Measurements from ENCODE around the gene FA2H.
"Not testable (repeated sequence)": the region's sequence is repeated elsewhere in the genome, so short reads cannot be mapped to it uniquely, and the experiment has no call there.

FA2H gene

DNA sequence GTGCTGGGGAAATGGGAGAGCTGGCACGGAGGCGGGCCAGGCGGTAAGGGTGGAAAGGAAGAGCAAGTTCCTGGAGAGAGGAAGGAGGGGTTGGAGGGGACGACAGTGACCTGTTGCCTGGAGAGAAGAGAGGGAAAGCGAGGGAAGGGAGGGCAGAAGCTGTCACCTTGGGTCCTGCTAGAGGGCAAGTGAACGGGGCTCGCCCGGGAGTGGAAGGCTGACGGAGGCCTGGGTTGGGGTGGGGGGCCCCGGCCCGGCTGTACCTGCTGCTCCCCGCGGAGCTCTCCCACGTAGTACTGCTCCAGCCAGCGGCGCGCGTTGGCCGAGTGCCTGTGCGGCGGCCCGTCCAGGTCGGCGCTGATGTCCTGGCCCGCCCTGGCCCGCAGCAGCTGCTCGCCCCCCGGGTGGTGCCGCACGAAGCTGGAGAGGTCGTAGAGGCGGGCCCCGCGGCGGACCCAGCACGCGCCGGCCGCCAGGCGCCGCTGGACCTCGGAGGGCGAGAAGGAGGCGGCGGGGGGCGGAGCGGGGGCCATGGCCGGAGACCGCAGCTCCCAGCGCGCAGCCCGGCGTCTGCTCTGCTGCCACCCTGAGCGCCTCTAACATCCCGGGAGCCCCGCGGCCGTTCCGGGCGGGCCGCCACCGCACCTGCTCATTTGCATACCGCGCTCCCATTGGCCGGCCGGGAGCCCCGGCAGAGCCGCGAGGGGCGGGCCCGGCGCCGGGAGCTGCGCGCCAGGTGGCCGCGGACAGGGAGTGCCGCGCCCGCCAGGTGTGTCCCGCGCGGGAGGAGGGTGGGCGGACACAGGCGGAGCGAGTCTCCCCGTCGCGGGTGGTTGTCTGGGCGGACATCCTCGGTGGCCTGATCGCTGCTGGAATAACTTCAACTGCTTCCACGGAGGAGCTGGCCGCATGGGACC lies at the start of gene FA2H:
TSS of gene FA2H (minus strand) at position 598 of the 917 bp plus-strand sequence. CDS start at position 533, 65 bp downstream.
- peak; percentile 76 for DNase-seq

DNA sequence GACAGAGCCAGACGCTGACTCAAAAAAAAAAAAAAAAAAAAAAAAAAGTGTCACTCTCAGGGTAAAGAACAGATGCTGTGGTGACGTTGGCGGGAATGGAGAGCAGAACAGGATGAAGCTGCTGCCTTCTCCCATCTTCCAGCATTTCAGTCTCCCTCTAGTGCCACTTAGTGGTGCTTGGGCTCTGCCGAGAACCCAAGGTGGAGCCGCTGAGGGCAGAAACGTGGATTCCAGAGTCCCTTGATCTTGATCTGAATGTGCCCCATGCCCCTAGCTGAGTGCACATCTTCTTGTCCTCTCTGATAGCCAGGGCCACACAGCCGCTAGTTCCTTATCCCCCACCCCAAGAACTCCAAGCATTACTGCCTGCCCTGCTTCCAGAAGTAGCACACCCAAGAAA lies 43.2 kb upstream of the FA2H start:
- no peak for DNase-seq

- peak; percentile 64 for DNase-seq
These were observed 38.6 kb upstream of the FA2H start for GRCh38 chr16:74813109-74813641.

- no peak for DNase-seq
These were observed 37.3 kb upstream of the FA2H start for GRCh38 chr16:74811911-74812310.

DNA sequence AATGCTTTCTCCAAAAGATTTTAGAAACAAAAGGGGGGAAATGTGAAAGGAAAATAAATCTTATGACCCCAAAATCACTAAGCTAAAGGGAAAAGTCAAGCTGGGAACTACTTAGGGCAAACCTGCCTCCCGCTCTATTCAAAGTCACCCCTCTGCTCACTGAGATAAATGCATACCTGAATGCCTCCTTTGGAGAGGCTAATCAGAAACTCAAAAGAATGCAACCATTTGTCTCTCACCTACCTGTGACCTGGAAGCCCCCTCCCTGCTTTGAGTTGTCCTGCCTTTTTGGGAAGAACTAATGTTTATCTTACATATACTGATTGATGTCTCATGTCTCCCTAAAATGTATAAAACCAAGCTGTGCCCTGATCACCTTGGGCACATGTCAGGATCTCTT lies 36.6 kb upstream of the FA2H start:
- not testable (repeated sequence) for DNase-seq

- no peak for DNase-seq
These were observed 32.5 kb upstream of the FA2H start for GRCh38 chr16:74807052-74807646.

- no peak for DNase-seq
These were observed 25.7 kb upstream of the FA2H start for GRCh38 chr16:74800216-74800871.

DNA sequence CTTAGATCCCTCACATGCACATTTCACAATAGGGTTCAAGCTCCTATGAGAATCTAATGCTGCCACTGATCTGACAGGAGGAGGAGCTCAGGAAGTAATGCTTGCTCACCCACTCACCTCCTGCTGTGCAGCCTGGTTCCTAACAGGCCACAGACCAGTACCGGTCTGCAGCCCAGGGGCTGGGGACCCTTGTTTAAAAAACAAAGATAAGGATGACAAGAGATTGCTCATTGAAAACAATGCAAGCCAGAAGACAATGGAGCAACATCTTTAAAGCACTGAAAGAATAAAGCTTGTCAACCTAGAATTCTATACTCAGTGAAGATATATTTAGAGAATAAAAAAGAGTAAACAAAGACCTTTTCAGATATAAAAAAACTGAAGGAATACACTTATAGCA lies 22.8 kb upstream of the FA2H start:
- no peak for DNase-seq

DNA sequence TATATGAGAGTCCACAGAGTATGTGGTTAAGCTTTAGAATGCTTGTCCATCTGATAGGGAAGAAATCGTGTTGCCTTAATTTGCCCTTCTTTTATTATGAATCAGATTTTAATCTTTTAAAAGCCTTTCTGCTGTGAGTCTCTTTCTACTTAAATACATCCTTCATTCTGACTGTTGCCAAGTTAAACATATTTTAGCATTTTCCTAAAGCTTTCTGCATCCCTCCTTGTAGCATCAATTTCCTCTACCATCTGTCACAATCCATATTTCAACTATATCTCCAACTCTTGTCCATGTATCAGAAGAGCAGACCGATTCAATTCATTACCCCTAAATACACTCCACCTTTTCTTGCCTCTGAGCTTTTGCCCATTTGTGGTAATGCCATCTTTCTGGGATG lies 20.5 kb upstream of the FA2H start:
- no peak for DNase-seq

DNA sequence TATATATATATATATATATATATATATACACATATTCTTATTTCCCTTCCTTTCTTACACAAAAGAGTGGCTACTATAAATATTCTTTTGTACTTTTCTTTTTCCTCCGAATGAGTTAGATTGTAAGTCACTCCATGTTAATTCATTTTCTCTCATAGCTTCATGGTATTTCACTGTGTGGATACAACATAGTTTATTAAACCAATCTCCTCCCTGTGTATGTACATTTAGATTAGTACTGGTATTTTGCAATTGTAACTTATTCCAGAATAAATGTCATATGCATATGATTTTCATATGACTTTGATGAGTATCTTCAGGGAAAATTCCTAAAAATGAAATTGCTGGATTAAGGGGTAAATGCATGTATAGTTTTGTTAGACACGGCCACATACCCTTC lies 20.0 kb upstream of the FA2H start:
- no peak for DNase-seq

DNA sequence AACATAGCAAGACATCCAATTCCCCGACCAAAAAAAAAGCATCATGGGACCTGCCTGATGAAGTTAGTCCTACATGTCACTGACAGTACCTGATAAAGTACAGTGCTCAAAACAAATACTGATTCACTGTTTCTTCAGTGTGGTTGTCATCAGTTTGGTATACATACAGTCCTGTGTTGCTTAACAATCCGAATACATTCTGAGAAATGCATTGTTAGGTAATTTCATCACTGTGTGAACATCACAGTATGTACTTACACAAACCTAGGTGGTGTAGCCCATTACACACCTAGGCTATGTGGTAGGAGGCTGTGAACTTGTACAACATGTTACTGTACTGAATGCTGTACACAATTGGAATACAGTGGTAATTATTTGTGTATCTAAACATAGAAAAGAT lies 19.0 kb upstream of the FA2H start:
- no peak for DNase-seq

GRCh38 chr16:74792225-74792624 lies 17.6 kb upstream of the FA2H start:
- no peak for DNase-seq

DNA sequence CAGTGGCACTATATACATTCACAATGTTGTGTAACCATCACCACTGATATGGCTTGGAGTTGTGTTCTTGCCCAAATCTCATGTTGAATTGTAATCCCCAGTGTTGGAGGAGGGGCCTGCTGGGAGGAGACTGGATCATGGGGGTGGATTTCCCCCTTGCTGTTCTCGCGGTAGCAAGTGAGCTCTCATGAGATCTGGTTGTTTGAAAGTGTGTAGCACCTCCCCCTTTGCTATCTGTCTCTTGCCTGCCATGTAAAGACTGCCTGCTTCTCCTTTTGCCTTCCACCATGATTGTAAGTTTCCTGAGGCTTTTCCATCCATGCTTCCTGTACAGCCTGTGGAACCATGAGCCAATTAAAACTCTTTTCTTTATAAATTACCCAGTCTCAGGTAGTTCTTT lies 17.1 kb upstream of the FA2H start:
- not testable (repeated sequence) for DNase-seq

- DNase-seq = no peak
These were observed 13.5 kb upstream of the FA2H start for GRCh38 chr16:74788108-74788507.

- DNase-seq = no peak
These were observed 10.4 kb upstream of the FA2H start for GRCh38 chr16:74785031-74785430.

DNA sequence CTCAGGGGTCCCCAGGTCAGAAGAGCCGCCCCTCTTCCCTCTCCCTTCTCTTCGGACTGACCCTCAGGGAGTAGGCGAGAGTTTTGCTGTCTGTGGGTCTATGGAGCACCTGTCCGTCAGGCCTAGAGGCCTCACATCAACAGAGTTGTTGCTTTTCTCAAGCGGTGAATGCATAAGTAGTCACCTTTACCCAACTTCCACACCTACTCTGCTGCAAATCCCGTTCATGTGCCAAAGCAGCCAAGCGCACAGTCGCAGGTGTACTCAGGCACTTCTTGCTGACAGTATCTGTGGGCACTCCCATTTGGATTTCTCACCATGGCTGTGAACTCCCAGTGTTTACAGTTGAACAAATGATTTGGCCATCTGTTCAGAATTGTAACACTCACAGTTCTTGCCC lies 4.0 kb upstream of the FA2H start:
- no peak for DNase-seq

DNA sequence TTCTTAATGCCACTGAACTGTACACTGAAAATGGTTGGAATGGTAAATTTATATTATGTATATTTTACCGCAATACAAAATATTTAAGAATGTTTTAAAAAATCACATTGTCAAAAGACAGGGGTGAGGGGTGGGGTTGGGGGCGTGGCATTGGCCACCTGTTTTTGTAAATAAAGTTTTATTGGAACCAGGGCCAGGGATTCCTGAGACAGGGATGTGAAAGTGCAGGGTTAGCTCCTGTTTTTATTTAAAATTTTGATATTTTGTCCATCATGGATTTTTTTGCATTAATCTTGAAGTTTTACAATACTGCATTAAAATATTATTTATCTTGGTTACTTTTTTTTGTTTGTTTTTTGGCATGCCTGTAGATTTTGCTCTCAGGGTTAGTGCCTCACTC lies 2.3 kb upstream of the FA2H start:
- no peak for DNase-seq

- no peak for DNase-seq
These were observed 635 bp upstream of the FA2H start for GRCh38 chr16:74775255-74775654.

DNA sequence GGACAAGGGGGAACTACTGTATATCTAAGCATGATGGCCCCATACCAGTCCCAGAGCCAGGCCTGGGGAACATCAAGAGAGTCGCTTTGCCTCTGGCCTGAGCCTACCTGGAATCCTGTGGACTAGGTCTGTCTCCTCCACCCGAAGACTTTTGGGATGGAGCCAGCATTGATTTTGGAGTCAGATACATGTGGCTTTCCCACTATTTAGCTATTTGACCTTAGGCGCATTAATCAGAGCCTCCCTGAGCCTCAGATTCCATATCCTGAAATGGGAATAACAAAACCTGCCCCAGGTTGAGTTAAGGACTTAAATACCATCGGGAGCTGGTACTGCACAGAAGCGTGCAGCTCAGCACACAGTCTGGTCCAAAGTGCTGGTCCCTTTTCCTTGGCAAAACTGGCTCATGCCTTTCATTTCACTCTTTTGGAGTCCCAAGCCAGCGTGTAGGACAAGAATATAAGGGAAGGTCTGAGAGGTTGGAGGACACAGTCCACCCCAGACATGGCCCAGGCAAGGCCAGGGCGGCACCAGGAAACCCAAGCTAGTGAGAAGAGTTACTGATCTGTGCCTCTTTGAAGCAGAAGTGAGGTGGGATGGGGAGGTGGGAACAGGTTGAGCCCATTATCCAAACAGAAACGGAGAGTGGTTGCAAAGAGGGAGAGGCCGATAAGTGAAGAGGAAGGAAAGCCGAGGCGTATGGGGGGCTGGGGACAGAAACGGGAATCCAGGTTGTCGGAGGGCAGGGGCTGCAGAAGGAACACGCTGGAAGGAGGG lies 986 bp downstream of the FA2H start:
- DNase-seq = no peak

- DNase-seq = no peak
These were observed 2.8 kb downstream of the FA2H start for GRCh38 chr16:74771656-74772315.

- no peak for DNase-seq
These were observed 3.6 kb downstream of the FA2H start for GRCh38 chr16:74770831-74771526.
